HepG2 (cell line): Measurements from ENCODE around the gene DAB1. TPM values are rescaled to one million over a fixed set of nuclear protein-coding genes. Genes with fewer than 3 reads are reported as not detected.

Experiments
- CERS6 ChIP-seq: sonication (generic); formaldehyde crosslinking; IDR thresholded peaks from 2 replicates; pipeline ENCODE4 v1.5.0; 2020; ENCODE audit warnings: missing genetic modification reagents
- KDM2A ChIP-seq: sonication (generic); formaldehyde crosslinking; IDR thresholded peaks from 2 replicates; pipeline ENCODE4 v1.4.0; 2020; ENCODE audit warnings: low read depth, missing genetic modification reagents, borderline replicate concordance
- POGZ ChIP-seq: sonication (generic); formaldehyde crosslinking; IDR thresholded peaks from 2 replicates; pipeline ENCODE4 v1.4.0; 2020; ENCODE audit warnings: mild to moderate bottlenecking, missing genetic modification reagents
- PTBP1 ChIP-seq: fragments of 200-400 bp; formaldehyde crosslinking; IDR thresholded peaks from 2 replicates; pipeline ENCODE4 v1.6.1; 2018; ENCODE audit warnings: low read length, low read depth; ENCODE audit not compliant: poor library complexity, severe bottlenecking
- ZFP90 ChIP-seq: sonication (generic); formaldehyde crosslinking; IDR thresholded peaks from 2 replicates; pipeline ENCODE4 v1.8.0; 2022; ENCODE audit warnings: missing genetic modification reagents, mild to moderate bottlenecking, inconsistent platforms, borderline replicate concordance
- ZNF484 ChIP-seq: sonication (generic); formaldehyde crosslinking; IDR thresholded peaks from 2 replicates; pipeline ENCODE4 v1.5.1; 2020; ENCODE audit warnings: mild to moderate bottlenecking, low read depth, missing genetic modification reagents, borderline replicate concordance
- ZNF569 ChIP-seq: sonication (generic); formaldehyde crosslinking; IDR thresholded peaks from 2 replicates; pipeline ENCODE4 v1.5.0; 2020; ENCODE audit warnings: mild to moderate bottlenecking, missing genetic modification reagents, moderate library complexity, borderline replicate concordance
- ZNF670 ChIP-seq: sonication (generic); formaldehyde crosslinking; IDR thresholded peaks from 2 replicates; pipeline ENCODE4 v1.8.0; 2022; ENCODE audit warnings: mild to moderate bottlenecking, missing genetic modification reagents, borderline replicate concordance
- polyA plus RNA-seq, 8 experiments: library from polyadenylated mRNA; depleted of rRNA in 3 of 8; stranded (reverse) in 7 of 8; unstranded in 1 of 8; fragments of >200 nt; fragmentation: Illumina TruSeq in 4 of 8; extraction: Trizol in 4 of 8; gene quantifications; 2 replicates each; pipeline versions ENCODE4 v1.2.1 to v1.2.3, GENCODE V29; 2011 to 2016; ENCODE audit warnings: low read depth in 4 of 8, missing spikeins in 1 of 8, mixed read lengths in 1 of 8; ENCODE audit not compliant: insufficient read depth in 1 of 8
- total RNA-seq, 5 experiments: library from RNA; depleted of rRNA; stranded (reverse); fragments of >200 nt; fragmentation: Illumina TruSeq; extraction: Trizol; gene quantifications; 2 replicates each; pipeline ENCODE4 v1.2.3, GENCODE V29; 2016; ENCODE audit warnings: low read depth in 1 of 5
- TF ChIP-seq, protein P1 (sequence below): sonication (generic); formaldehyde crosslinking; IDR thresholded peaks from 2 replicates; pipeline ENCODE4 v1.4.0; 2020; ENCODE audit warnings: missing genetic modification reagents
- TF ChIP-seq, protein P2 (sequence below): sonication (generic); formaldehyde crosslinking; IDR thresholded peaks from 2 replicates; pipeline ENCODE4 v1.4.0; 2020; ENCODE audit warnings: missing genetic modification reagents
- TF ChIP-seq, protein P3 (sequence below): sonication (generic); formaldehyde crosslinking; IDR thresholded peaks from 2 replicates; pipeline ENCODE4 v1.4.0; 2020; ENCODE audit warnings: missing genetic modification reagents, borderline replicate concordance
- TF ChIP-seq, protein P4 (sequence below): sonication (generic); formaldehyde crosslinking; IDR thresholded peaks from 2 replicates; pipeline ENCODE4 v1.9.0; 2022; ENCODE audit warnings: low read depth, missing genetic modification reagents
- TF ChIP-seq, protein P5 (sequence below): IDR thresholded peaks from 2 replicates; pipeline ENCODE4 v1.6.1; 2016; ENCODE audit warnings: missing compliant biosample characterization, missing genetic modification reagents, borderline replicate concordance

The DAB1 gene
- total and polyA plus RNA-seq, 2 of the 13 experiments (the other 11 are each of a cell fraction or from before 2014, with no cell fraction given): 0.04 to 0.13 TPM

DNA sequence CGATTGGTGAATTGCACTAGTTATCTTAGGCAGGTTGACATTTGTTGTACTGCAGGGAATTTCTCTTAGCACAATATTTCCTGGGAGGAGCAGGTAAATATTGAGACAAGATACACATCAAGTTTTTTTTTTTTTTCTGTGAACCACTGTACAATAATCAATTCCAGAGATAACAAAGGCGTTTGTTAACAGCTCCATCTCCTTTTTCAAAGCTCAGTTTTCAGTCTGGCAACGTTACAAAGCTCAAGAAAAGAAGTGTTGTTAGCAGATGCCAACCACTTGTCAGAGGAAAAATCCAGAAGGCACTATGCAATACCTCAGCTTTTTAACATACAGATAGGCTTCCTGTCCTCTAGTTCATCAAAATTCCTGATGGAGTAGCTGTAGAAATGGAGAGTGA is 40.9 kb upstream of the DAB1 start (continued):
- TF ChIP-seq, protein P1, sequence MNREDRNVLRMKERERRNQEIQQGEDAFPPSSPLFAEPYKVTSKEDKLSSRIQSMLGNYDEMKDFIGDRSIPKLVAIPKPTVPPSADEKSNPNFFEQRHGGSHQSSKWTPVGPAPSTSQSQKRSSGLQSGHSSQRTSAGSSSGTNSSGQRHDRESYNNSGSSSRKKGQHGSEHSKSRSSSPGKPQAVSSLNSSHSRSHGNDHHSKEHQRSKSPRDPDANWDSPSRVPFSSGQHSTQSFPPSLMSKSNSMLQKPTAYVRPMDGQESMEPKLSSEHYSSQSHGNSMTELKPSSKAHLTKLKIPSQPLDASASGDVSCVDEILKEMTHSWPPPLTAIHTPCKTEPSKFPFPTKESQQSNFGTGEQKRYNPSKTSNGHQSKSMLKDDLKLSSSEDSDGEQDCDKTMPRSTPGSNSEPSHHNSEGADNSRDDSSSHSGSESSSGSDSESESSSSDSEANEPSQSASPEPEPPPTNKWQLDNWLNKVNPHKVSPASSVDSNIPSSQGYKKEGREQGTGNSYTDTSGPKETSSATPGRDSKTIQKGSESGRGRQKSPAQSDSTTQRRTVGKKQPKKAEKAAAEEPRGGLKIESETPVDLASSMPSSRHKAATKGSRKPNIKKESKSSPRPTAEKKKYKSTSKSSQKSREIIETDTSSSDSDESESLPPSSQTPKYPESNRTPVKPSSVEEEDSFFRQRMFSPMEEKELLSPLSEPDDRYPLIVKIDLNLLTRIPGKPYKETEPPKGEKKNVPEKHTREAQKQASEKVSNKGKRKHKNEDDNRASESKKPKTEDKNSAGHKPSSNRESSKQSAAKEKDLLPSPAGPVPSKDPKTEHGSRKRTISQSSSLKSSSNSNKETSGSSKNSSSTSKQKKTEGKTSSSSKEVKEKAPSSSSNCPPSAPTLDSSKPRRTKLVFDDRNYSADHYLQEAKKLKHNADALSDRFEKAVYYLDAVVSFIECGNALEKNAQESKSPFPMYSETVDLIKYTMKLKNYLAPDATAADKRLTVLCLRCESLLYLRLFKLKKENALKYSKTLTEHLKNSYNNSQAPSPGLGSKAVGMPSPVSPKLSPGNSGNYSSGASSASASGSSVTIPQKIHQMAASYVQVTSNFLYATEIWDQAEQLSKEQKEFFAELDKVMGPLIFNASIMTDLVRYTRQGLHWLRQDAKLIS (CRISPR knock-in tag): no peak
- TF ChIP-seq CERS6: no peak
- no peak for TF ChIP-seq ZNF484 (CRISPR knock-in tag)
- peak; percentile 73; the same call in 1 of the 2 replicates for TF ChIP-seq ZNF670
- TF ChIP-seq KDM2A: no peak
- TF ChIP-seq PTBP1: no peak
- TF ChIP-seq, protein P2, sequence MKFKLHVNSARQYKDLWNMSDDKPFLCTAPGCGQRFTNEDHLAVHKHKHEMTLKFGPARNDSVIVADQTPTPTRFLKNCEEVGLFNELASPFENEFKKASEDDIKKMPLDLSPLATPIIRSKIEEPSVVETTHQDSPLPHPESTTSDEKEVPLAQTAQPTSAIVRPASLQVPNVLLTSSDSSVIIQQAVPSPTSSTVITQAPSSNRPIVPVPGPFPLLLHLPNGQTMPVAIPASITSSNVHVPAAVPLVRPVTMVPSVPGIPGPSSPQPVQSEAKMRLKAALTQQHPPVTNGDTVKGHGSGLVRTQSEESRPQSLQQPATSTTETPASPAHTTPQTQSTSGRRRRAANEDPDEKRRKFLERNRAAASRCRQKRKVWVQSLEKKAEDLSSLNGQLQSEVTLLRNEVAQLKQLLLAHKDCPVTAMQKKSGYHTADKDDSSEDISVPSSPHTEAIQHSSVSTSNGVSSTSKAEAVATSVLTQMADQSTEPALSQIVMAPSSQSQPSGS (CRISPR knock-in tag): 0 out of 2 replicates have a peak, but pooled peaks have one; percentile 68
- TF ChIP-seq, protein P3, sequence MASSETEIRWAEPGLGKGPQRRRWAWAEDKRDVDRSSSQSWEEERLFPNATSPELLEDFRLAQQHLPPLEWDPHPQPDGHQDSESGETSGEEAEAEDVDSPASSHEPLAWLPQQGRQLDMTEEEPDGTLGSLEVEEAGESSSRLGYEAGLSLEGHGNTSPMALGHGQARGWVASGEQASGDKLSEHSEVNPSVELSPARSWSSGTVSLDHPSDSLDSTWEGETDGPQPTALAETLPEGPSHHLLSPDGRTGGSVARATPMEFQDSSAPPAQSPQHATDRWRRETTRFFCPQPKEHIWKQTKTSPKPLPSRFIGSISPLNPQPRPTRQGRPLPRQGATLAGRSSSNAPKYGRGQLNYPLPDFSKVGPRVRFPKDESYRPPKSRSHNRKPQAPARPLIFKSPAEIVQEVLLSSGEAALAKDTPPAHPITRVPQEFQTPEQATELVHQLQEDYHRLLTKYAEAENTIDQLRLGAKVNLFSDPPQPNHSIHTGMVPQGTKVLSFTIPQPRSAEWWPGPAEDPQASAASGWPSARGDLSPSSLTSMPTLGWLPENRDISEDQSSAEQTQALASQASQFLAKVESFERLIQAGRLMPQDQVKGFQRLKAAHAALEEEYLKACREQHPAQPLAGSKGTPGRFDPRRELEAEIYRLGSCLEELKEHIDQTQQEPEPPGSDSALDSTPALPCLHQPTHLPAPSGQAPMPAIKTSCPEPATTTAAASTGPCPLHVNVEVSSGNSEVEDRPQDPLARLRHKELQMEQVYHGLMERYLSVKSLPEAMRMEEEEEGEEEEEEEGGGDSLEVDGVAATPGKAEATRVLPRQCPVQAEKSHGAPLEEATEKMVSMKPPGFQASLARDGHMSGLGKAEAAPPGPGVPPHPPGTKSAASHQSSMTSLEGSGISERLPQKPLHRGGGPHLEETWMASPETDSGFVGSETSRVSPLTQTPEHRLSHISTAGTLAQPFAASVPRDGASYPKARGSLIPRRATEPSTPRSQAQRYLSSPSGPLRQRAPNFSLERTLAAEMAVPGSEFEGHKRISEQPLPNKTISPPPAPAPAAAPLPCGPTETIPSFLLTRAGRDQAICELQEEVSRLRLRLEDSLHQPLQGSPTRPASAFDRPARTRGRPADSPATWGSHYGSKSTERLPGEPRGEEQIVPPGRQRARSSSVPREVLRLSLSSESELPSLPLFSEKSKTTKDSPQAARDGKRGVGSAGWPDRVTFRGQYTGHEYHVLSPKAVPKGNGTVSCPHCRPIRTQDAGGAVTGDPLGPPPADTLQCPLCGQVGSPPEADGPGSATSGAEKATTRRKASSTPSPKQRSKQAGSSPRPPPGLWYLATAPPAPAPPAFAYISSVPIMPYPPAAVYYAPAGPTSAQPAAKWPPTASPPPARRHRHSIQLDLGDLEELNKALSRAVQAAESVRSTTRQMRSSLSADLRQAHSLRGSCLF (CRISPR knock-in tag): no peak
- peak; percentile 42; the same call in 1 of the 2 replicates for TF ChIP-seq POGZ
- TF ChIP-seq, protein P4, sequence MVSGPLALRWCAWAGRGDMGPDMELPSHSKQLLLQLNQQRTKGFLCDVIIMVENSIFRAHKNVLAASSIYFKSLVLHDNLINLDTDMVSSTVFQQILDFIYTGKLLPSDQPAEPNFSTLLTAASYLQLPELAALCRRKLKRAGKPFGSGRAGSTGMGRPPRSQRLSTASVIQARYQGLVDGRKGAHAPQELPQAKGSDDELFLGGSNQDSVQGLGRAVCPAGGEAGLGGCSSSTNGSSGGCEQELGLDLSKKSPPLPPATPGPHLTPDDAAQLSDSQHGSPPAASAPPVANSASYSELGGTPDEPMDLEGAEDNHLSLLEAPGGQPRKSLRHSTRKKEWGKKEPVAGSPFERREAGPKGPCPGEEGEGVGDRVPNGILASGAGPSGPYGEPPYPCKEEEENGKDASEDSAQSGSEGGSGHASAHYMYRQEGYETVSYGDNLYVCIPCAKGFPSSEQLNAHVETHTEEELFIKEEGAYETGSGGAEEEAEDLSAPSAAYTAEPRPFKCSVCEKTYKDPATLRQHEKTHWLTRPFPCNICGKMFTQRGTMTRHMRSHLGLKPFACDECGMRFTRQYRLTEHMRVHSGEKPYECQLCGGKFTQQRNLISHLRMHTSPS (CRISPR knock-in tag): no peak
- no peak for TF ChIP-seq ZNF569
- TF ChIP-seq, protein P5, sequence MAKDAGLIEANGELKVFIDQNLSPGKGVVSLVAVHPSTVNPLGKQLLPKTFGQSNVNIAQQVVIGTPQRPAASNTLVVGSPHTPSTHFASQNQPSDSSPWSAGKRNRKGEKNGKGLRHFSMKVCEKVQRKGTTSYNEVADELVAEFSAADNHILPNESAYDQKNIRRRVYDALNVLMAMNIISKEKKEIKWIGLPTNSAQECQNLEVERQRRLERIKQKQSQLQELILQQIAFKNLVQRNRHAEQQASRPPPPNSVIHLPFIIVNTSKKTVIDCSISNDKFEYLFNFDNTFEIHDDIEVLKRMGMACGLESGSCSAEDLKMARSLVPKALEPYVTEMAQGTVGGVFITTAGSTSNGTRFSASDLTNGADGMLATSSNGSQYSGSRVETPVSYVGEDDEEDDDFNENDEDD (CRISPR knock-in tag): peak; percentile 15; the same call in 1 of the 2 replicates
- no peak for TF ChIP-seq ZFP90 (CRISPR knock-in tag)
